Activated CD4-positive, alpha-beta T cell treated with anti-CD3 and anti-CD28 coated beads, Interleukin-2, amount 10 ng/mL, durations not matched to agents 24 days and 14 days (primary cell): ENCODE data around the gene CHRDL1. TPM values are rescaled to one million over a fixed set of nuclear protein-coding genes. Genes with fewer than 3 reads are reported as not detected.

Source experiments
- DNase-seq: peaks from one replicate; pipeline ENCODE4 v3.0.0; 2022
- H3K27ac Mint-ChIP-seq: one replicate; pipeline ENCODE4 v1.8.0; 2022; ENCODE audit warnings: mild to moderate bottlenecking, mixed read lengths
- H3K27me3 Mint-ChIP-seq: one replicate; pipeline ENCODE4 v1.8.0; 2022; ENCODE audit warnings: mixed read lengths
- H3K36me3 Mint-ChIP-seq: one replicate; pipeline ENCODE4 v1.8.0; 2022; ENCODE audit warnings: low read depth, mild to moderate bottlenecking, mixed read lengths
- H3K4me1 Mint-ChIP-seq: one replicate; pipeline ENCODE4 v1.8.0; 2021; ENCODE audit warnings: mixed read lengths
- H3K4me3 Mint-ChIP-seq: one replicate; pipeline ENCODE4 v1.8.0; 2022; ENCODE audit warnings: mild to moderate bottlenecking, moderate library complexity, mixed read lengths
- H3K9me3 Mint-ChIP-seq: one replicate; pipeline ENCODE4 v1.8.0; 2021; ENCODE audit warnings: mixed read lengths
- intact Hi-C: fragments of 100-400 bp; cut with micrococcal nuclease; formaldehyde crosslinking; loops from one replicate; pipeline ENCODE4 v1.15.1; 2023
- total RNA-seq: library from RNA; stranded (reverse); gene quantifications from 2 replicates; pipeline ENCODE4 v1.2.3, GENCODE V29; 2022

The CHRDL1 gene
- total RNA-seq, 1 donor from 2014 or later = not detected

GRCh38 chrX:110759785-110760184 is 35.8 kb downstream of the CHRDL1 start:
- no peaks in the 10 kb centered on the region for H3K4me1 Mint-ChIP-seq
- no peaks in the 10 kb centered on the region for H3K9me3 Mint-ChIP-seq
- DNase-seq = no peak
- H3K4me3 Mint-ChIP-seq = no peak overlapping the region
- H3K27ac Mint-ChIP-seq = no peak overlapping the region
- no peaks in the 10 kb centered on the region for H3K36me3 Mint-ChIP-seq
- intact Hi-C loops = no loop called here
- no peaks in the 10 kb centered on the region for H3K27me3 Mint-ChIP-seq

- Mint-ChIP-seq H3K36me3 (no peaks in the 10 kb centered on the region), H3K4me3 (no peak overlapping the region), H3K4me1 (no peaks in the 10 kb centered on the region), H3K9me3 (no peaks in the 10 kb centered on the region), H3K27me3 (no peaks in the 10 kb centered on the region), H3K27ac (no peak overlapping the region)
- no peak for DNase-seq
- intact Hi-C loops = no loop called here
These were observed 36.7 kb downstream of the CHRDL1 start for GRCh38 chrX:110758781-110759422.

GRCh38 chrX:110755611-110756010 is 40.0 kb downstream of the CHRDL1 start:
- no peak overlapping the region for H3K4me3 Mint-ChIP-seq
- intact Hi-C loops = no loop called here
- no peaks in the 10 kb centered on the region for H3K36me3 Mint-ChIP-seq
- no peaks in the 10 kb centered on the region for H3K9me3 Mint-ChIP-seq
- no peaks in the 10 kb centered on the region for H3K27me3 Mint-ChIP-seq
- H3K4me1 Mint-ChIP-seq = no peaks in the 10 kb centered on the region
- DNase-seq = no peak
- no peak overlapping the region for H3K27ac Mint-ChIP-seq

GRCh38 chrX:110755061-110755460 is 40.6 kb downstream of the CHRDL1 start:
- no peaks in the 10 kb centered on the region for H3K4me1 Mint-ChIP-seq
- H3K36me3 Mint-ChIP-seq = no peaks in the 10 kb centered on the region
- intact Hi-C loops = no loop called here
- H3K27ac Mint-ChIP-seq = no peak overlapping the region
- H3K4me3 Mint-ChIP-seq = no peak overlapping the region
- no peaks in the 10 kb centered on the region for H3K27me3 Mint-ChIP-seq
- no peaks in the 10 kb centered on the region for H3K9me3 Mint-ChIP-seq
- no peak for DNase-seq

- H3K4me3 Mint-ChIP-seq = no peak overlapping the region
- no peaks in the 10 kb centered on the region for H3K36me3 Mint-ChIP-seq
- intact Hi-C loops = no loop called here
- DNase-seq = no peak
- H3K4me1 Mint-ChIP-seq = no peaks in the 10 kb centered on the region
- no peaks in the 10 kb centered on the region for H3K9me3 Mint-ChIP-seq
- H3K27me3 Mint-ChIP-seq = no peaks in the 10 kb centered on the region
- no peak overlapping the region for H3K27ac Mint-ChIP-seq
These were observed 45.0 kb downstream of the CHRDL1 start for GRCh38 chrX:110750526-110751189.

GRCh38 chrX:110748256-110748806 is 47.3 kb downstream of the CHRDL1 start:
- Mint-ChIP-seq H3K4me1 (no peaks in the 10 kb centered on the region), H3K9me3 (no peaks in the 10 kb centered on the region), H3K27me3 (no peaks in the 10 kb centered on the region), H3K27ac (no peak overlapping the region), H3K4me3 (no peak overlapping the region), H3K36me3 (no peaks in the 10 kb centered on the region)
- no peak for DNase-seq
- intact Hi-C loops = no loop called here

- H3K9me3 Mint-ChIP-seq = no peaks in the 10 kb centered on the region
- H3K27ac Mint-ChIP-seq = no peak overlapping the region
- intact Hi-C loops = no loop called here
- no peak overlapping the region for H3K4me3 Mint-ChIP-seq
- H3K27me3 Mint-ChIP-seq = no peaks in the 10 kb centered on the region
- H3K36me3 Mint-ChIP-seq = no peaks in the 10 kb centered on the region
- DNase-seq = no peak
- no peaks in the 10 kb centered on the region for H3K4me1 Mint-ChIP-seq
These were observed 49.6 kb downstream of the CHRDL1 start for GRCh38 chrX:110746014-110746413.

GRCh38 chrX:110745288-110745687 is 50.3 kb downstream of the CHRDL1 start:
- H3K4me3 Mint-ChIP-seq = no peak overlapping the region
- intact Hi-C loops = no loop called here
- no peaks in the 10 kb centered on the region for H3K4me1 Mint-ChIP-seq
- no peaks in the 10 kb centered on the region for H3K27me3 Mint-ChIP-seq
- H3K36me3 Mint-ChIP-seq = no peaks in the 10 kb centered on the region
- no peaks in the 10 kb centered on the region for H3K9me3 Mint-ChIP-seq
- no peak for DNase-seq
- no peak overlapping the region for H3K27ac Mint-ChIP-seq

GRCh38 chrX:110743679-110744340 is 51.8 kb downstream of the CHRDL1 start:
- no peak for DNase-seq
- Mint-ChIP-seq H3K4me1 (no peaks in the 10 kb centered on the region), H3K9me3 (no peaks in the 10 kb centered on the region), H3K4me3 (no peak overlapping the region), H3K27ac (no peak overlapping the region), H3K27me3 (no peaks in the 10 kb centered on the region), H3K36me3 (no peaks in the 10 kb centered on the region)
- intact Hi-C loops = no loop called here

- H3K27ac Mint-ChIP-seq = no peak overlapping the region
- H3K4me1 Mint-ChIP-seq = no peaks in the 10 kb centered on the region
- H3K4me3 Mint-ChIP-seq = no peak overlapping the region
- no peaks in the 10 kb centered on the region for H3K9me3 Mint-ChIP-seq
- intact Hi-C loops = no loop called here
- no peaks in the 10 kb centered on the region for H3K36me3 Mint-ChIP-seq
- no peak for DNase-seq
- H3K27me3 Mint-ChIP-seq = no peaks in the 10 kb centered on the region
These were observed 54.3 kb downstream of the CHRDL1 start for GRCh38 chrX:110741213-110741796.

- no peaks in the 10 kb centered on the region for H3K27me3 Mint-ChIP-seq
- DNase-seq = no peak
- no peak overlapping the region for H3K4me3 Mint-ChIP-seq
- no peak overlapping the region for H3K27ac Mint-ChIP-seq
- H3K36me3 Mint-ChIP-seq = no peaks in the 10 kb centered on the region
- no peaks in the 10 kb centered on the region for H3K4me1 Mint-ChIP-seq
- intact Hi-C loops = no loop called here
- no peaks in the 10 kb centered on the region for H3K9me3 Mint-ChIP-seq
These were observed 60.6 kb downstream of the CHRDL1 start for GRCh38 chrX:110734894-110735541.

GRCh38 chrX:110734271-110734670 is 61.3 kb downstream of the CHRDL1 start:
- H3K27ac Mint-ChIP-seq = no peak overlapping the region
- no peaks in the 10 kb centered on the region for H3K27me3 Mint-ChIP-seq
- no peaks in the 10 kb centered on the region for H3K36me3 Mint-ChIP-seq
- H3K4me3 Mint-ChIP-seq = no peak overlapping the region
- H3K4me1 Mint-ChIP-seq = no peaks in the 10 kb centered on the region
- intact Hi-C loops = no loop called here
- no peaks in the 10 kb centered on the region for H3K9me3 Mint-ChIP-seq
- no peak for DNase-seq

GRCh38 chrX:110733166-110733565 is 62.5 kb downstream of the CHRDL1 start:
- no peaks in the 10 kb centered on the region for H3K27me3 Mint-ChIP-seq
- H3K9me3 Mint-ChIP-seq = no peaks in the 10 kb centered on the region
- no peak overlapping the region for H3K4me3 Mint-ChIP-seq
- no peak for DNase-seq
- no peaks in the 10 kb centered on the region for H3K36me3 Mint-ChIP-seq
- H3K4me1 Mint-ChIP-seq = no peaks in the 10 kb centered on the region
- intact Hi-C loops = no loop called here
- H3K27ac Mint-ChIP-seq = no peak overlapping the region

- Mint-ChIP-seq H3K4me1 (no peaks in the 10 kb centered on the region), H3K27ac (no peak overlapping the region), H3K4me3 (no peak overlapping the region), H3K27me3 (no peaks in the 10 kb centered on the region), H3K9me3 (no peaks in the 10 kb centered on the region), H3K36me3 (no peaks in the 10 kb centered on the region)
- no peak for DNase-seq
- intact Hi-C loops = no loop called here
These were observed 63.4 kb downstream of the CHRDL1 start for GRCh38 chrX:110732266-110732665.
